GM21390 (cell line): Measurements from ENCODE around the gene NUDT8.
"Not testable (repeated sequence)": the region's sequence is repeated elsewhere in the genome, so short reads cannot be mapped to it uniquely, and the experiment has no call there.

Source experiments
- ATAC-seq: cut with Tn5 transposase; IDR thresholded peaks from one replicate; pipeline ENCODE4 v1.9.1; 2021; ENCODE audit not compliant: unreplicated experiment

The NUDT8 gene

GRCh38 chr11:67596753-67597300 is 32.9 kb downstream of the NUDT8 start:
- ATAC-seq, result no peak

GRCh38 chr11:67594480-67594879 is 35.3 kb downstream of the NUDT8 start:
- no peak for ATAC-seq

- no peak for ATAC-seq
Observed at GRCh38 chr11:67593565-67593905, 36.2 kb downstream of the NUDT8 start.

- no peak for ATAC-seq
Observed at GRCh38 chr11:67592880-67593564, 36.7 kb downstream of the NUDT8 start.

- not testable (repeated sequence) for ATAC-seq
Observed at GRCh38 chr11:67588899-67589415, 40.8 kb downstream of the NUDT8 start.

- peak; percentile 21 for ATAC-seq
Observed at GRCh38 chr11:67588136-67588503, 41.6 kb downstream of the NUDT8 start.

GRCh38 chr11:67586568-67587250 is 43.0 kb downstream of the NUDT8 start:
- ATAC-seq, result no peak

GRCh38 chr11:67585911-67586310 is 43.8 kb downstream of the NUDT8 start:
- no peak for ATAC-seq

- no peak for ATAC-seq
Observed at GRCh38 chr11:67584881-67585873, 44.6 kb downstream of the NUDT8 start.

- no peak for ATAC-seq
Observed at GRCh38 chr11:67584205-67584880, 45.4 kb downstream of the NUDT8 start.

- peak; percentile 57 for ATAC-seq
Observed at GRCh38 chr11:67583247-67584204, 46.2 kb downstream of the NUDT8 start, which contains the start of gene GSTP1. Gene GSTP1 (plus strand): TSS chr11:67583812. CDS start chr11:67583844, 32 bp downstream.

- ATAC-seq, result no peak
Observed at GRCh38 chr11:67582011-67582410, 47.7 kb downstream of the NUDT8 start.

GRCh38 chr11:67581469-67581868 is 48.3 kb downstream of the NUDT8 start:
- ATAC-seq, result no peak

- no peak for ATAC-seq
Observed at GRCh38 chr11:67577951-67578350, 51.8 kb downstream of the NUDT8 start.
